ENCODE results near the gene ALPG. TPM values are rescaled to one million over a fixed set of nuclear protein-coding genes. Genes with fewer than 3 reads are reported as not detected.
"Not testable (repeated sequence)": the region's sequence is repeated elsewhere in the genome, so short reads cannot be mapped to it uniquely, and the experiment has no call there.

Gene ALPG
- total RNA-seq, 4 donors from 2014 or later = not detected

DNA sequence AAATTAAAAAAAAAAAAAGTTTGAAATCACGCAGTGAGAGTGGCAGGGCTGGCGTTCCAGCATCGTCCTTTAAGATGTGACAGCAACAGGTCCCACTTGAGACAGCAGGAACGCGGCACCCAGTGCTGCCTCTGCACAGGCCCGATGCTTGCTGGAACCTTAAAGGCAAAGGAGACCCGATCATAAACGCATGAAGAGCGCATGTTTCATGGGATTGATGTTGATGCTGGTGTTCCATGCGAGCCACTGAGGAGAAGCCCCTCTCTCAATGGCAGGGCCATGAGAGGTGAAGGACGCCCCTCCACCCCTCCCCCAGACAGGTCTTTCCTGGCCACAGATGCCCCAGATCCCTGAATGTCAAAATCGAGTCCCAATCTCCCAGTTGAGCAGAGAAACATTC is 31.4 kb downstream of the ALPG start:
- no peak for TF ChIP-seq CTCF (IDR thresholded peaks at IDR 0.05)
- no peak for TF ChIP-seq POLR2A (IDR thresholded peaks at IDR 0.05)
- Histone ChIP-seq H3K27me3 (peaks cover 0 to 19% (median 0%) of the 10 kb centered on the region in 4 donors), H3K4me1 (peaks cover 0 to 5% (median 0%) of the 10 kb centered on the region in 3 donors), H3K36me3 (no peaks in the 10 kb centered on the region), H3K9me3 (no peaks in the 10 kb centered on the region), H3K4me3 (no peak overlapping the region), H3K27ac (no peak overlapping the region)
- intact Hi-C loops (cut with DNase I) = loop anchor here (10.0 kb wide), 1 partner anchor 533 kb away; no protein-coding TSS in a partner anchor
- 77 to 80% methylated on average over 11 to 12 of the region's 12 CpGs for WGBS, 2 donors
- no peak for DNase-seq

- no peaks in the 10 kb centered on the region for H3K9me3 ChIP-seq
- peaks cover 0 to 19% (median 0%) of the 10 kb centered on the region in 4 donors for H3K27me3 ChIP-seq
- H3K4me3 ChIP-seq = no peak overlapping the region
- peak; percentile 14 to 56 (median 40) for TF ChIP-seq CTCF (IDR thresholded peaks at IDR 0.05)
- TF ChIP-seq POLR2A (IDR thresholded peaks at IDR 0.05) = no peak
- H3K4me1 ChIP-seq = peaks cover 0 to 5% (median 0%) of the 10 kb centered on the region in 3 donors
- WGBS, 2 donors = no CpG with 5 or more reads among the region's 22 CpGs
- intact Hi-C loops (cut with DNase I) = loop anchor here (10.0 kb wide), 1 partner anchor 534 kb away; no protein-coding TSS in a partner anchor
- no peak overlapping the region for H3K27ac ChIP-seq
- DNase-seq = no peak
- H3K36me3 ChIP-seq = no peaks in the 10 kb centered on the region
Measured at GRCh38 chr2:232438951-232439757, 32.5 kb downstream of the ALPG start.

- DNase-seq = no peak
Measured at GRCh38 chr2:232439758-232440135, 33.1 kb downstream of the ALPG start.

GRCh38 chr2:232440220-232441018 is 33.8 kb downstream of the ALPG start:
- DNase-seq; intact Hi-C loops (cut with DNase I); H3K27ac ChIP-seq; H3K36me3 ChIP-seq; H3K4me3 ChIP-seq; H3K9me3 ChIP-seq; H3K4me1 ChIP-seq: not testable (repeated sequence)
- TF ChIP-seq CTCF (IDR thresholded peaks at IDR 0.05) = peak; percentile 80 to 96 (median 88)
- peaks cover 0 to 19% (median 0%) of the 10 kb centered on the region in 4 donors for H3K27me3 ChIP-seq
- WGBS, 2 donors = 17 to 19% methylated on average over 7 to 9 of the region's 16 CpGs

More at GRCh38 chr2:232439758-232440135, 33.1 kb downstream of the ALPG start:
- TF ChIP-seq POLR2A (IDR thresholded peaks at IDR 0.05) (no peak), CTCF (IDR thresholded peaks at IDR 0.05) (peak in 1 of 6 experiments; percentile 39)
- intact Hi-C loops (cut with DNase I) = loop anchor here (10.0 kb wide), 1 partner anchor 535 kb away; no protein-coding TSS in a partner anchor
- Histone ChIP-seq H3K36me3 (no peaks in the 10 kb centered on the region), H3K9me3 (no peaks in the 10 kb centered on the region), H3K4me1 (peaks cover 0 to 5% (median 0%) of the 10 kb centered on the region in 3 donors), H3K4me3 (no peak overlapping the region), H3K27ac (no peak overlapping the region), H3K27me3 (peaks cover 0 to 19% (median 0%) of the 10 kb centered on the region in 4 donors)
- 20% methylated on average over 1 of the region's 5 CpGs; no CpG with 5 or more reads in 1 of the 2 donors for WGBS, 2 donors
